Measurements from ENCODE around the gene CPED1. TPM values are rescaled to one million over a fixed set of nuclear protein-coding genes. Genes with fewer than 3 reads are reported as not detected.

The CPED1 gene
- total RNA-seq, 1 donor from 2014 or later = 4.3 TPM

GRCh38 chr7:120997882-120998474 lies 9.5 kb downstream of the CPED1 start:
- Mint-ChIP-seq H3K4me1 (no peaks in the 10 kb centered on the region), H3K27me3 (ENCODE audit: low read depth) (no peaks in the 10 kb centered on the region), H3K36me3 (ENCODE audit: low read depth) (no peaks in the 10 kb centered on the region), H3K9me3 (no peaks in the 10 kb centered on the region), H3K4me3 (no peak overlapping the region), H3K27ac (ENCODE audit: unreplicated experiment) (no peak overlapping the region)
- TF ChIP-seq, protein P1, sequence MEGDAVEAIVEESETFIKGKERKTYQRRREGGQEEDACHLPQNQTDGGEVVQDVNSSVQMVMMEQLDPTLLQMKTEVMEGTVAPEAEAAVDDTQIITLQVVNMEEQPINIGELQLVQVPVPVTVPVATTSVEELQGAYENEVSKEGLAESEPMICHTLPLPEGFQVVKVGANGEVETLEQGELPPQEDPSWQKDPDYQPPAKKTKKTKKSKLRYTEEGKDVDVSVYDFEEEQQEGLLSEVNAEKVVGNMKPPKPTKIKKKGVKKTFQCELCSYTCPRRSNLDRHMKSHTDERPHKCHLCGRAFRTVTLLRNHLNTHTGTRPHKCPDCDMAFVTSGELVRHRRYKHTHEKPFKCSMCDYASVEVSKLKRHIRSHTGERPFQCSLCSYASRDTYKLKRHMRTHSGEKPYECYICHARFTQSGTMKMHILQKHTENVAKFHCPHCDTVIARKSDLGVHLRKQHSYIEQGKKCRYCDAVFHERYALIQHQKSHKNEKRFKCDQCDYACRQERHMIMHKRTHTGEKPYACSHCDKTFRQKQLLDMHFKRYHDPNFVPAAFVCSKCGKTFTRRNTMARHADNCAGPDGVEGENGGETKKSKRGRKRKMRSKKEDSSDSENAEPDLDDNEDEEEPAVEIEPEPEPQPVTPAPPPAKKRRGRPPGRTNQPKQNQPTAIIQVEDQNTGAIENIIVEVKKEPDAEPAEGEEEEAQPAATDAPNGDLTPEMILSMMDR (conservative IDR thresholded peaks at IDR 0.05) = no peak
- DNase-seq (ENCODE audit: low read depth, low spot score) = no peak

DNA sequence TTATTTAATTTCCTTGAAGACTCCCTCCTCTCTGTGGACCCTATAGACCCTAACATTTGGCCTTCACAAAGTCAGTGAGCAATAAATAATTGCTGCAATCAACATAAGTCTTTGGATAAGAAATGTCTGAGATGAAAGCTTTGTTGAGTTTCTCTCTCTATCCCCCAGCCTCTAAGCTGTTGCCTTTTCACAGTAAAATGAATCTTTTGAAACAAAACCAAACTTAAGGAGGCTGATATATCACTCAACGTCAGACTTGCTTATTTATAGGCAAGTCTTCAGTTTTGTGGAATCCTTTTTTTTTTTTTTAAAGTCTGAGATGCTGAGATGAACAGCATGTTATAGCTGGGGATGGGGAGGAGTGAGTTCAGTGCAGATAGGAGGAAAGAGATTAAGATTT lies 10.0 kb downstream of the CPED1 start:
- no peak overlapping the region for H3K27ac Mint-ChIP-seq (ENCODE audit: unreplicated experiment)

DNA sequence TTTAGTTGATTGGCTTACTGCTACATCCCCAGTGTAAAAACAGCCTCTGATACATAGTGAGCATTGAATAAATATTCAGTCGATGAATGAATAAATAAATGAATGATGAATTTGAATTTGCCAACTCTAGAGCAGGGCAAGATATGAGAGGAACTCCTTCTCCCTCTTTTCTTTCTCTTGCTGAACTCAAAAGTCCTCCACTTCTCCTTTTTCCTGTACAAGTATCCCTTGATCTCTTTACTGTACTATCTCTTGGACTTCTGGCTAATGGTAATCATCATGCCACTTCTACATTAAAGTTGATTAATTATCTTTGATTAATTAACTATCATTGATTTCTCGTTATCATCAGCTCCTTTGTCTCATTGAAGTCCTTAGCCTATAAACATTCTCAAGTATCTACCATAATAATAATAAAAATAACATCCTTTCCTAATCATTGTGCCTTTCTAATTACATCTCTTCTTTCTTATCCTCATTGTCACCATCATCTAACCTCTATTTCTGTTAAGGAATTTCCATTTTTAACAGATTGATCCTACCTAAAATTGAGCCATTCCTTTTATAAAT lies 10.6 kb downstream of the CPED1 start:
- TF ChIP-seq, protein P1 (conservative IDR thresholded peaks at IDR 0.05) = no peak
- no peak for DNase-seq (ENCODE audit: low read depth, low spot score)
- H3K4me3 Mint-ChIP-seq = no peak overlapping the region

More for the DNA sequence above, 10.0 kb downstream of the CPED1 start:
- H3K27me3 Mint-ChIP-seq (ENCODE audit: low read depth) = no peaks in the 10 kb centered on the region
- DNase-seq (ENCODE audit: low read depth, low spot score) = no peak
- no peaks in the 10 kb centered on the region for H3K36me3 Mint-ChIP-seq (ENCODE audit: low read depth)
- no peaks in the 10 kb centered on the region for H3K4me1 Mint-ChIP-seq
- H3K9me3 Mint-ChIP-seq = peaks cover 1% of the 10 kb centered on the region
- TF ChIP-seq, protein P1 (conservative IDR thresholded peaks at IDR 0.05) = no peak
- H3K4me3 Mint-ChIP-seq = no peak overlapping the region

DNA sequence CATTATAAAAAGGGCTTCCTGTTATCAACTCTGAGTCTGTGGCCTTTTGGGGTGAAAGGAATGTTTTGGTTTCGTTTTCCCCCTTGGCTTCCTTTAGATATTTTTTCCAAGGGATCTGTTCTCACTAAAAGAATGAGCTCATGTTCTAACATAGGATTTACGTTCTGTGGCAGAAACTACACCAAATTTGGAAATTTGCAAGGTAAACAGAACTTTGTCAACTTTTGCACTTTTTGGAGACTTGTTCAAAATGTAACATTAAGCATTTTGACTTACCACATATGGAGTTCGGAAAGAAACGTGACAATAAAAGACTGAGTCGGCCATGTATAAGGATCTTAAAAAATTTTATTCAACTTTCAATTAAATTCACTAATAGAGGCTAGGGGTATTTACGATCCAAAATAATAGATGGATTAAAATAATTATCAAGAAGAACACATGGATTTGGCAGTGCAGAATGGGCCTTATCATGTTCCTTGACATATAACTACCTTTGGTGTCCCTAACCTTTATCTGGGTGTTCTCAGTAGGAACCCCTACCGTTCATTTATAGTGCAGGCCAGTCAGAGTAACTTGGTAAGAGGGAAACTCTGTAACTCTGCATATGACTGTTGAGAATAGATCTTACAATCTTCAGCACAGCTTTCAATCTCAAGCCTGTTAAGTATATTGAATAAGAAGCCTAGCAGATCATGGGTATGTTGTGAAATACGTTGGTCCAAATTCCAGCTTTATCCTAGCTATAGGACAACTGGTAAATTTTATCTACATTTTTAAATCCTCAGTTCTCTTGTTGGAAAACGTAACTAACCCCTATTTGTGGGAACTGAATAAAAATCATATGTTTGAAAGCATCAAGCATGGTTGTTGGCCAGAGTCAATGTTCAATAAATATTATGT lies 11.8 kb downstream of the CPED1 start:
- no peak for DNase-seq (ENCODE audit: low read depth, low spot score)
- Mint-ChIP-seq H3K9me3 (peaks cover 2% of the 10 kb centered on the region), H3K4me1 (no peaks in the 10 kb centered on the region), H3K36me3 (ENCODE audit: low read depth) (no peaks in the 10 kb centered on the region), H3K4me3 (no peak overlapping the region), H3K27me3 (ENCODE audit: low read depth) (no peaks in the 10 kb centered on the region), H3K27ac (ENCODE audit: unreplicated experiment) (no peak overlapping the region)
- TF ChIP-seq, protein P1 (conservative IDR thresholded peaks at IDR 0.05) = no peak

More for the DNA sequence above, 10.6 kb downstream of the CPED1 start:
- peaks cover 2% of the 10 kb centered on the region for H3K9me3 Mint-ChIP-seq
- H3K27me3 Mint-ChIP-seq (ENCODE audit: low read depth) = no peaks in the 10 kb centered on the region
- H3K4me1 Mint-ChIP-seq = no peaks in the 10 kb centered on the region
- no peak overlapping the region for H3K27ac Mint-ChIP-seq (ENCODE audit: unreplicated experiment)
- no peaks in the 10 kb centered on the region for H3K36me3 Mint-ChIP-seq (ENCODE audit: low read depth)

- H3K36me3 Mint-ChIP-seq (ENCODE audit: low read depth) = no peaks in the 10 kb centered on the region
- no peak overlapping the region for H3K4me3 Mint-ChIP-seq
- TF ChIP-seq, protein P1 (conservative IDR thresholded peaks at IDR 0.05) = no peak
- no peak overlapping the region for H3K27ac Mint-ChIP-seq (ENCODE audit: unreplicated experiment)
- peaks cover 2% of the 10 kb centered on the region for H3K9me3 Mint-ChIP-seq
- H3K4me1 Mint-ChIP-seq = peaks cover 4% of the 10 kb centered on the region
- H3K27me3 Mint-ChIP-seq (ENCODE audit: low read depth) = no peaks in the 10 kb centered on the region
- no peak for DNase-seq (ENCODE audit: low read depth, low spot score)
These were observed 12.9 kb downstream of the CPED1 start for GRCh38 chr7:121001234-121001906.
